Inflammatory macrophage treated with lipopolysaccharide for 4 hours (primary cell): ENCODE results near the gene PSMA6.
"Not testable (repeated sequence)": the region's sequence is repeated elsewhere in the genome, so short reads cannot be mapped to it uniquely, and the experiment has no call there.

Experiments
- DNase-seq: peaks from one replicate; pipeline ENCODE4 v3.0.0-alpha.2; 2020

Gene PSMA6

GRCh38 chr14:35346738-35347322, 54.6 kb downstream of the PSMA6 start:
- DNase-seq: no peak

- no peak for DNase-seq
Measured at GRCh38 chr14:35347323-35348043, 55.3 kb downstream of the PSMA6 start.

DNA sequence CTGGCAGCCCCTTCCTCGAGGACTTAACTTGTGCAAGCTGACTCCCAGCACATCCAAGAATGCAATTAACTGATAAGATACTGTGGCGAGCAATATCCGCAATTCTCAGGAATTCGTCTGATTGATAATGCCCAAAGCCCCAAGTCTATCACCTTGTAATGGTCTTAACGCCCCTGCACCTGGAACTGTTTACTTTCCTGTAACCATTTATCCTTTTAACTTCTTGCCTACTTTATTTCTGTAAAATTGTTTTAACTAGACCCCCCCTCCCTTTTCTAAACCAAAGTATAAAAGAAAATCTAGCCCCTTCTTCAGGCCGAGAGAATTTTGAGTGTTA, 55.8 kb downstream of the PSMA6 start:
- DNase-seq: not testable (repeated sequence)

GRCh38 chr14:35349496-35350365, 57.5 kb downstream of the PSMA6 start:
- DNase-seq: no peak

DNA sequence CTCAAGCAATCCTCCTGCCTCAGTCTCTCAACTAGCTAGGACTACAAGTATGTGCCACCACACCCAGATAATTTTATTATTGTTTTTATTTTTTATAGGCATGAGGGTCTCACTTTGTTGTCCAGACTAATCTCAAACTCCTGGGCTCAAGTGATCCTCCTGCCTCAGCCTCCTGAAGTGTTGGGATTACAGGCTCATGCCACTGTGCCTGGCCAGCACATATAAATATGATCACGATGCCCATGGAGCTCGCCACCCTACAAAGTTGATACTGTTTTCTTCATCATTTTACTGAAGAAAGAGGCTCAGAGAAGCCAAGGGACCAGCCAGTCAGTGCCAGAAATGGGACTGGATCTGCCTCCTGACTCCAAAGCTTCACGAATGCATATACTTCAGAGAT, 59.3 kb downstream of the PSMA6 start:
- no peak for DNase-seq

DNA sequence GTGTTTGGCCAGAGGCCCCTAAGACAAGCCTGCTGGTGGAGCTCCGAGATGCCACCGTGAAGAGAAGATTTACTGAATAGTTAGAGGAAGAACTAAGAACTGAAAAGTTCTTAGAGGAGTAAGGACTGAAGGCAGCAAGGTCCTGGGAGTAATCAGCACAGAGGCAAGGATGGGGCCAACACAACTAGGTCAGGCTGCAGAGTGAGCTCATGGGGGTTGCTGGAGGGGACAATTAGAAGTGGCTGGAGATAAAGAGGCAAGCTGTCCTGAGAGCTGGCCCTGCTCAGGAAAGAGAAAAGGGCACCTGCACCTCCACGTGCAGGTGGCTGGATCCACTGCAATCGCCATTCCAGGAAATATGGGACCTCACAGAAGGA, 59.7 kb downstream of the PSMA6 start:
- no peak for DNase-seq

GRCh38 chr14:35352274-35353233, 60.4 kb downstream of the PSMA6 start:
- DNase-seq: peak; percentile 70

GRCh38 chr14:35353409-35354172, 61.4 kb downstream of the PSMA6 start:
- DNase-seq: no peak

DNA sequence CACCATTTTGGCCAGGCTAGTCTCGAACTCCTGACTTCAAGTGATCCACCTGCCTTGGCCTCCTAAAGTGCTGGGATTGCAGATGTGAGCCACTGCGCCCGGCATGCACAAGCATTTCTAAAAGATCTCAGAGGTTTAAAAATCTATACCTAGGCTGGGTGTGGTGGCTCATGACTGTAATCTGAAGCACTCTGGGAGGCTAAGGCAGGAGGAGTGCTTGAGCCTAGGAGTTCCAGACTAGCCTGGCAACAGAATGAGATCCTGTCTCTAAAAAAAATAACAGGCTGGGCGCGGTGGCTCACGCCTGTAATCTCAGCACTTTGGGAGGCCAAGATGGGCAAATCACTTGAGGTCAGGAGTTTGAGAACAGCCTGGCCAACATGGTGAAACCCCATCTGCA, 63.1 kb downstream of the PSMA6 start:
- not testable (repeated sequence) for DNase-seq

DNA sequence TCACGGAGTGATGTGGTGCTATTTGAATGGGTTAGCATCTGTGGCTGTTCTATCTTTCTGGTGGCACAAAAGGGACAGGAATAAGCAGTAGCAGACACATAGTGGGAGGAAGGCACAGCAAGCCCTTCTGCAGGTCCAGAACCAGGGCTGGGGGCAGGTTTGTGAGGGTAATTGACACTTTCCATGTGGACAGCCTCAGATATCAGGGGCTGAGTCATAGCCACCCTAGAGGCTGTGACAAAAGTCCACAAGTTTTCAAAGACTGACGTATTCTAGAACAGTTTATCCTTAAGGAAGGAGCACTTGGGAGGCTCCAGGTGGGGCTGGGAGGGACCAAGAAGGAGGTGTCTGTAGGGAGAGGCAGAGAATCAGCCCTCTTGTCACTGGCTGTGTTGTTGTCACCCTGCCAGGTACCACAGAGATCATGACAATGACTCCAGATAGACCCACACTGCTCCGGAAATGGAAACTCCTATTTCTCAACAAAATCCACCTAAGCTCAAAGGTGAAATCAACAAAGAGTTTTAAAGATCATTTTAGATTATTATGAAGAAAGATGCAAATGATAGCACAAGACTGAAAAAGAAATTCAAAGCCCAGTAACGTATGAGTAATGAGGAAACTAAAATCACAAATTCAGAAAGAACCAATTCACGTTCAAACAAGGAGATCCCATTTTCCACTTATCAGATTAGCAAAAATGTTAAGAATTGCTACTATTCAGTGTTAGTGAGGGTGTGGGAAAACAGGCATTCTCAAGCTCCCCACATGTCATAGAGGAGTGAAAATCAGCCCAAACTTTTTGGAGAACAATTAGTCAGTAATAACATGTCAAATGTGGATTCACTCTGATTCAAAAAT, 64.0 kb downstream of the PSMA6 start:
- DNase-seq: no peak

- not testable (repeated sequence) for DNase-seq
Measured at GRCh38 chr14:35359655-35360054, 67.5 kb downstream of the PSMA6 start.

DNA sequence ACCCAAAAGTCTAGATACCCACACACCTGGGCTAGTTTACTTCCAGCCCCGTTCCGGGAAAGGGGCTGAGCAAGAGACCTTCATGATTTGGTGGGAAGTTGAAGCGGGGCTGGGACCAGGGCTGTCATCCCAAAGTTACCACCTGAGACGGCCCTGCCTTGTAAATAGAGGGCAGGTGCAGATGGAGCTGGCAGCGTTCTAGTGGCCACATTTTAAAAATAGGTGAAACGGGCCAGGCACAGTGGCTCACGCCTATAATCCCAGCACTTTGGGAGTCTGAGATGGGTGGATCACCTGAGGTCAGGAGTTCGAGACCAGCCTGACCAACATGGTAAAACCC, 68.9 kb downstream of the PSMA6 start:
- DNase-seq: no peak

- DNase-seq: no peak
Measured at GRCh38 chr14:35362450-35362849, 70.3 kb downstream of the PSMA6 start.

DNA sequence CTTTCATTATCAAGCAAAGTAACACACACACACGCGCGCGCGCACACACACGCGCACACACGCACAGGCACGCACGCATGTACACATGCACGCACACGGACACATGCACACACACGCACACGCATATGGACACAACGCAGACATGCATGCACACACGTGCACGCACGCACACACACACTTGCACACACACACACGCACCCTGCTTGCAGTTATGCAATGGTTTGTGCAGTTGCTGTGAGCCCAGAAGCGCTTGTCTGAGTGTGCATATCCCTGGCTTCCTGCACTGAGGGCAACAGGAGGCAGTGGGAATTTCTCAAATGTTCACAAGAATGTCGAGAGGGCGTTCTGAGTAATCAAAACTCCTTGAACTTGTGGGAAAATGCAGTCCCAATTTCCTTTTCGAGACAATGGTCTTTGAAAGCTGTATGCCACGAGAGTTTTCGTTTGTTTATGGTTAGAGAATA, 70.8 kb downstream of the PSMA6 start:
- no peak for DNase-seq

- peak; percentile 98 for DNase-seq
Measured at GRCh38 chr14:35365130-35366055, 73.2 kb downstream of the PSMA6 start.

DNA sequence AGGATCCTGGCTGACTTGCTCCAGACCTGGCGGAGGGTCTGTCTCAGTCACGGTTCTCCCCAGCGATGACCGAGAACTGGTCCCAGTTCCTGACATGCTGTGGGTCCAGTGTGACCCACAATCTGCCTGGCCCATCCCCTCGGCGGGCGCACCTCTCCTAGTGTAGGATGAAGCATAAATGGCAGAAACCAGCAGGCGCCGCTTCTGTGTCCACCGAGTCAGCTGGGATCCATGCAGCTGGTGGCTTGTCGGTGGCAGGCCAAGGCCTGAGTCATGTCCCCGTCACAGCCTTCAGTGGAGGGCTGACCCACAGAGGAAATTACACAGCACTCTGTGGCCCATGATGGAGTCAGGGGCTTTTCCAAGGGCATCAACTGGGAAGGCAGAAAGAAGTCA, 73.9 kb downstream of the PSMA6 start:
- DNase-seq: peak; percentile 96

- DNase-seq: no peak
Measured at GRCh38 chr14:35366521-35366976, 74.4 kb downstream of the PSMA6 start.

DNA sequence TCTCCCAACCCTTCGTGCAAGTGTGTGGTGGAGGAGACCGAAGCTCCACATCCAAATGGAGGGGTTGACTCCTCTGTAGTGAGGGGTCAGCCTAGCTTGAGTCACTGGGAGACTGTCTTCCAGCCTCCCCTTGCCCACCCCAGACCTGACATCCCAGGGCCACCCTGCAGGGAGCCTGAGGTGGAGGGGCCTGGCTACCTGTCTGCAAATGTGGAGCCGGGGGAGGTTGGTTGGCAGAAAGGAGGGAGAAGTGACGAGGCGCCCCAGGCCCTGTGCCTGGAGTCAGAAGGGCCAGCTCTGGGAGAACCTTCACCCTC, 74.8 kb downstream of the PSMA6 start:
- DNase-seq: no peak
